NB4 (cell line): Measurements from ENCODE around the gene PRSS57.

ENCODE experiments used
- CTCF ChIP-seq: IDR thresholded peaks from one replicate; pipeline ENCODE4 v1.5.1; 2012; ENCODE audit warnings: low read depth, low read length
- MAX ChIP-seq: IDR thresholded peaks from 2 replicates; pipeline ENCODE4 v1.6.1; 2011; ENCODE audit warnings: low read depth, low read length
- MYC ChIP-seq: IDR thresholded peaks from 2 replicates; pipeline ENCODE4 v1.6.1; 2011; ENCODE audit warnings: low read depth, low read length
- POLR2A ChIP-seq: IDR thresholded peaks from 2 replicates; pipeline ENCODE4 v1.6.1; 2011; ENCODE audit warnings: mild to moderate bottlenecking; ENCODE audit not compliant: insufficient read length; ENCODE audit errors: extremely low read depth

DNA sequence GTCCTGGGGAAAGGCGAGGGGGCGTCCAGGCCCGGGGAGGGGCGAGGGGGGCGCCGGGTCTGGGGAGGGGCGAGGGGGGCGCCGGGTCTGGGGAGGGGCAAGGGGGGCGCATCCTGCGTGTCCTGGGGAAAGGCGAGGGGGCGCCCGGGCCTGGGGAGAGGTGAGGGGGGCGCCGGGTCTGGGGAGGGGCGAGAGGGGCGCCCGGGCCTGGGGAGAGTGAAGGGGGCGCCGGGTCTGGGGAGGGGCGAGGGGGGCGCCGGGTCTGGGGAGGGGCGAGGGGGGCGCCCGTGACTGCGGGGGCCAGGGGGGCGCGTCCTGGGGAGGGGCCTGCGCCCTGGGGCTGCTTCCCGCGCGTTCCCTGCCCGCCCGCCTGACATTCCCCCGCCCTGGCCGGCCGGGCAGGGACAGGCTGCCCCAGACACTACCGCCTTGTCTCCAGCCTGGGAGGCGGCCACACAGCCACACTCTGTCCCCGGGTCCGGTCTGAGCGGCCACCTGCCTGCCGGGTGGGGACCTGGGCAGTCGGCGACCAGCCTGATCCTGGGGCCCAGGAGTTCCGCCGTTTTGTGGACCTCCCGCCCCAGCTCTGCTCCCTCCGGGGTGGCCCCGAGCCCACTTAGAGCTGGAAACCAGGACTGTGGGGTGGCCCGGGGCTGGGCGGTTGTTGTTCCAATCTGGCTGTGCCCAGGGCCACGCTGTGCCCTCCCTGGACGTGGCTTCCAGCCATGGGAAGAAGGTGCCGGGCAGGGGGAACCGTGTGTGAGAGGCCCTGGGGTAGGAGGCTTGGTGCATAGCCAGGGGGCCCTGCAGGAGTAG lies 25.3 kb upstream of the PRSS57 start:
- no peak for TF ChIP-seq CTCF
- no peak for TF ChIP-seq POLR2A
- TF ChIP-seq MAX, result no peak
- no peak for TF ChIP-seq MYC
